ENCODE data around the gene TMEM86A. TPM values are rescaled to one million over a fixed set of nuclear protein-coding genes. Genes with fewer than 3 reads are reported as not detected.

Gene TMEM86A
- polyA plus RNA-seq, 2 of the 4 experiments (the other 2 are of a cell fraction) = 0.10 to 0.41 TPM

DNA sequence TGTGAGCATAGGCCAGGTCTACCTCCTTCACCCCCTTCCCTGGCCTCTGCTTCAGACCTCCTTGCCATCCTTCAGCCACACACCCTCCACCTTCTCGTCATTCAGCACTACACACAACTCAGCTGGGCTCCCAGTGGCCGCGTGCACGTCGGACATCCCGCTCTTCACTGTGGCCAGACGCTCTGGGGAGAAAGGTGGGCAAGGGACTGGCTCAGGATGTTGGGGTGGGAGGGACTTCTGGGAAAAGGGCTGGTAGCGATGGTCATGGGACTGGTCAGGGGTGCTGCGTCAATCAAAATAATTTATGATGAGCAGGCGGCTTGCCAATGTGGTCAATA, 15.8 kb downstream of the TMEM86A start:
- Histone ChIP-seq H3K9me3 (no peaks in the 10 kb centered on the region), H3K4me1 (no peaks in the 10 kb centered on the region), H3K4me2 (no peak overlapping the region), H3K27ac (no peak overlapping the region), H3K4me3 (no peak overlapping the region)
- ChIA-PET CTCF (interaction anchor here (0.6 to 3.3 kb wide), 3 partner anchors 8 to 339 kb away, joined by 4 to 21 read pairs (median 5); no protein-coding TSS in a partner anchor), POLR2A (no interaction called here)
- ATAC-seq = no peak
- DNase-seq (ENCODE audit: low read depth in 1 of 2, low spot score in 1 of 2) = no peak
- no peak for FAIRE-seq
- 36% methylated on average over 10 of the region's 10 CpGs for WGBS (ENCODE audit: missing lambda C conversion rate)
- no peak for TF ChIP-seq EHF (CRISPR knock-in tag; IDR thresholded peaks at IDR 0.05)
- TF ChIP-seq HOXA7 (CRISPR knock-in tag; IDR thresholded peaks at IDR 0.05) = no peak
- no peak for TF ChIP-seq CBX8 (IDR thresholded peaks at IDR 0.05)
- no peak for TF ChIP-seq NR3C1 (IDR thresholded peaks at IDR 0.05)
- no peak for TF ChIP-seq MAZ (IDR thresholded peaks at IDR 0.05; ENCODE audit: borderline replicate concordance, low read depth, low read length)
- TF ChIP-seq, protein P1, sequence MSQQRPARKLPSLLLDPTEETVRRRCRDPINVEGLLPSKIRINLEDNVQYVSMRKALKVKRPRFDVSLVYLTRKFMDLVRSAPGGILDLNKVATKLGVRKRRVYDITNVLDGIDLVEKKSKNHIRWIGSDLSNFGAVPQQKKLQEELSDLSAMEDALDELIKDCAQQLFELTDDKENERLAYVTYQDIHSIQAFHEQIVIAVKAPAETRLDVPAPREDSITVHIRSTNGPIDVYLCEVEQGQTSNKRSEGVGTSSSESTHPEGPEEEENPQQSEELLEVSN (IDR thresholded peaks at IDR 0.05; ENCODE audit: borderline replicate concordance, low read depth) = no peak
- TF ChIP-seq, protein P2, sequence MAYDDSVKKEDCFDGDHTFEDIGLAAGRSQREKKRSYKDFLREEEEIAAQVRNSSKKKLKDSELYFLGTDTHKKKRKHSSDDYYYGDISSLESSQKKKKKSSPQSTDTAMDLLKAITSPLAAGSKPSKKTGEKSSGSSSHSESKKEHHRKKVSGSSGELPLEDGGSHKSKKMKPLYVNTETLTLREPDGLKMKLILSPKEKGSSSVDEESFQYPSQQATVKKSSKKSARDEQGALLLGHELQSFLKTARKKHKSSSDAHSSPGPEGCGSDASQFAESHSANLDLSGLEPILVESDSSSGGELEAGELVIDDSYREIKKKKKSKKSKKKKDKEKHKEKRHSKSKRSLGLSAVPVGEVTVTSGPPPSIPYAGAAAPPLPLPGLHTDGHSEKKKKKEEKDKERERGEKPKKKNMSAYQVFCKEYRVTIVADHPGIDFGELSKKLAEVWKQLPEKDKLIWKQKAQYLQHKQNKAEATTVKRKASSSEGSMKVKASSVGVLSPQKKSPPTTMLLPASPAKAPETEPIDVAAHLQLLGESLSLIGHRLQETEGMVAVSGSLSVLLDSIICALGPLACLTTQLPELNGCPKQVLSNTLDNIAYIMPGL (CRISPR knock-in tag; IDR thresholded peaks at IDR 0.05; ENCODE audit: borderline replicate concordance) = no peak
- no peak for TF ChIP-seq ZC3H11A (IDR thresholded peaks at IDR 0.05)
- no peak for TF ChIP-seq POLR2AphosphoS2 (conservative IDR thresholded peaks at IDR 0.05; ENCODE audit: low read length)
- TF ChIP-seq, protein P3, sequence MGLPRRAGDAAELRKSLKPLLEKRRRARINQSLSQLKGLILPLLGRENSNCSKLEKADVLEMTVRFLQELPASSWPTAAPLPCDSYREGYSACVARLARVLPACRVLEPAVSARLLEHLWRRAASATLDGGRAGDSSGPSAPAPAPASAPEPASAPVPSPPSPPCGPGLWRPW (IDR thresholded peaks at IDR 0.05) = no peak
- TF ChIP-seq, protein P4, sequence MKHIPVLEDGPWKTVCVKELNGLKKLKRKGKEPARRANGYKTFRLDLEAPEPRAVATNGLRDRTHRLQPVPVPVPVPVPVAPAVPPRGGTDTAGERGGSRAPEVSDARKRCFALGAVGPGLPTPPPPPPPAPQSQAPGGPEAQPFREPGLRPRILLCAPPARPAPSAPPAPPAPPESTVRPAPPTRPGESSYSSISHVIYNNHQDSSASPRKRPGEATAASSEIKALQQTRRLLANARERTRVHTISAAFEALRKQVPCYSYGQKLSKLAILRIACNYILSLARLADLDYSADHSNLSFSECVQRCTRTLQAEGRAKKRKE (CRISPR knock-in tag; IDR thresholded peaks at IDR 0.05; ENCODE audit: low read depth) = no peak
- TF ChIP-seq RARB (CRISPR knock-in tag; IDR thresholded peaks at IDR 0.05) = no peak
- no peak for TF ChIP-seq EP300 (IDR thresholded peaks at IDR 0.05)
- no peak for TF ChIP-seq ZFP36 (IDR thresholded peaks at IDR 0.05; ENCODE audit: borderline replicate concordance, partially characterized antibody)
- no peak for TF ChIP-seq NFE2L2 (conservative IDR thresholded peaks at IDR 0.05; ENCODE audit: low read length)
- no peak for TF ChIP-seq HDAC2 (IDR thresholded peaks at IDR 0.05)
- no peak for TF ChIP-seq JUNB (IDR thresholded peaks at IDR 0.05)
- no peak for TF ChIP-seq CEBPB (IDR thresholded peaks at IDR 0.05)

DNA sequence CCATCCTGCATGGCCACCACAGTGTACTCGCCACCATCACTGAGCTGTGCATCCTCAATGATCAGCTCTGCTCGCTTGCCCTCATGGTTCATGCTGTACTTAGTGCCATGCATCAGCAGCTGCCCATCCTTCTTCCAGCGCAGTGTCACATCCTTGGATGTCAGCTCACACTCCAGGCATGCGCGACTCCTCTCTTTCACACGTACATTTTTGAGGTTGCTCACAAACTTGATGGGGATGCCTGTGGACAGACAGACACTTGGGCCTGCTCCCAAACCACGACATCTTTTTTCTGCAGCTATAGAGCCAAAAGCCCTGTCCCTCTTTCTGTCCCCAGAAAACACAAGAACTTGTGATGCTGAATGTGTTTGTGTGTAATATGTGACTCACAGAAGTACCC, 16.9 kb downstream of the TMEM86A start:
- 51% methylated on average over 7 of the region's 7 CpGs for WGBS (ENCODE audit: missing lambda C conversion rate)
- ATAC-seq (no peak), FAIRE-seq (no peak), DNase-seq (ENCODE audit: low read depth in 1 of 2, low spot score in 1 of 2) (no peak)
- ChIA-PET CTCF (interaction anchor here (2.3 kb wide), 1 partner anchor 16 kb away, joined by 6 read pairs; no protein-coding TSS in a partner anchor), POLR2A (no interaction called here)
- Histone ChIP-seq H3K4me3 (no peak overlapping the region), H3K9me3 (no peaks in the 10 kb centered on the region), H3K4me1 (no peaks in the 10 kb centered on the region), H3K27ac (no peak overlapping the region), H3K4me2 (no peak overlapping the region)
- TF ChIP-seq, protein P5, sequence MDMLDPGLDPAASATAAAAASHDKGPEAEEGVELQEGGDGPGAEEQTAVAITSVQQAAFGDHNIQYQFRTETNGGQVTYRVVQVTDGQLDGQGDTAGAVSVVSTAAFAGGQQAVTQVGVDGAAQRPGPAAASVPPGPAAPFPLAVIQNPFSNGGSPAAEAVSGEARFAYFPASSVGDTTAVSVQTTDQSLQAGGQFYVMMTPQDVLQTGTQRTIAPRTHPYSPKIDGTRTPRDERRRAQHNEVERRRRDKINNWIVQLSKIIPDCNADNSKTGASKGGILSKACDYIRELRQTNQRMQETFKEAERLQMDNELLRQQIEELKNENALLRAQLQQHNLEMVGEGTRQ (IDR thresholded peaks at IDR 0.05) = no peak
- TF ChIP-seq CBX2 (IDR thresholded peaks at IDR 0.05; ENCODE audit: borderline replicate concordance, low read depth) (no peak), KDM5A (IDR thresholded peaks at IDR 0.05) (no peak), BHLHE40 (IDR thresholded peaks at IDR 0.05; ENCODE audit: low read depth, low read length) (no peak), EHF (CRISPR knock-in tag; IDR thresholded peaks at IDR 0.05) (no peak), RFX5 (IDR thresholded peaks at IDR 0.05) (no peak), HDAC2 (IDR thresholded peaks at IDR 0.05) (no peak), TFCP2L1 (CRISPR knock-in tag; IDR thresholded peaks at IDR 0.05) (no peak), ZFP36 (IDR thresholded peaks at IDR 0.05; ENCODE audit: borderline replicate concordance, partially characterized antibody) (no peak), EHMT2 (IDR thresholded peaks at IDR 0.05; ENCODE audit: low read depth) (no peak)
- TF ChIP-seq, protein P6, sequence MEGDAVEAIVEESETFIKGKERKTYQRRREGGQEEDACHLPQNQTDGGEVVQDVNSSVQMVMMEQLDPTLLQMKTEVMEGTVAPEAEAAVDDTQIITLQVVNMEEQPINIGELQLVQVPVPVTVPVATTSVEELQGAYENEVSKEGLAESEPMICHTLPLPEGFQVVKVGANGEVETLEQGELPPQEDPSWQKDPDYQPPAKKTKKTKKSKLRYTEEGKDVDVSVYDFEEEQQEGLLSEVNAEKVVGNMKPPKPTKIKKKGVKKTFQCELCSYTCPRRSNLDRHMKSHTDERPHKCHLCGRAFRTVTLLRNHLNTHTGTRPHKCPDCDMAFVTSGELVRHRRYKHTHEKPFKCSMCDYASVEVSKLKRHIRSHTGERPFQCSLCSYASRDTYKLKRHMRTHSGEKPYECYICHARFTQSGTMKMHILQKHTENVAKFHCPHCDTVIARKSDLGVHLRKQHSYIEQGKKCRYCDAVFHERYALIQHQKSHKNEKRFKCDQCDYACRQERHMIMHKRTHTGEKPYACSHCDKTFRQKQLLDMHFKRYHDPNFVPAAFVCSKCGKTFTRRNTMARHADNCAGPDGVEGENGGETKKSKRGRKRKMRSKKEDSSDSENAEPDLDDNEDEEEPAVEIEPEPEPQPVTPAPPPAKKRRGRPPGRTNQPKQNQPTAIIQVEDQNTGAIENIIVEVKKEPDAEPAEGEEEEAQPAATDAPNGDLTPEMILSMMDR (IDR thresholded peaks at IDR 0.05) = no peak
- TF ChIP-seq, protein P7, sequence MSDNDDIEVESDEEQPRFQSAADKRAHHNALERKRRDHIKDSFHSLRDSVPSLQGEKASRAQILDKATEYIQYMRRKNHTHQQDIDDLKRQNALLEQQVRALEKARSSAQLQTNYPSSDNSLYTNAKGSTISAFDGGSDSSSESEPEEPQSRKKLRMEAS (IDR thresholded peaks at IDR 0.05) = no peak
- TF ChIP-seq, protein P8, sequence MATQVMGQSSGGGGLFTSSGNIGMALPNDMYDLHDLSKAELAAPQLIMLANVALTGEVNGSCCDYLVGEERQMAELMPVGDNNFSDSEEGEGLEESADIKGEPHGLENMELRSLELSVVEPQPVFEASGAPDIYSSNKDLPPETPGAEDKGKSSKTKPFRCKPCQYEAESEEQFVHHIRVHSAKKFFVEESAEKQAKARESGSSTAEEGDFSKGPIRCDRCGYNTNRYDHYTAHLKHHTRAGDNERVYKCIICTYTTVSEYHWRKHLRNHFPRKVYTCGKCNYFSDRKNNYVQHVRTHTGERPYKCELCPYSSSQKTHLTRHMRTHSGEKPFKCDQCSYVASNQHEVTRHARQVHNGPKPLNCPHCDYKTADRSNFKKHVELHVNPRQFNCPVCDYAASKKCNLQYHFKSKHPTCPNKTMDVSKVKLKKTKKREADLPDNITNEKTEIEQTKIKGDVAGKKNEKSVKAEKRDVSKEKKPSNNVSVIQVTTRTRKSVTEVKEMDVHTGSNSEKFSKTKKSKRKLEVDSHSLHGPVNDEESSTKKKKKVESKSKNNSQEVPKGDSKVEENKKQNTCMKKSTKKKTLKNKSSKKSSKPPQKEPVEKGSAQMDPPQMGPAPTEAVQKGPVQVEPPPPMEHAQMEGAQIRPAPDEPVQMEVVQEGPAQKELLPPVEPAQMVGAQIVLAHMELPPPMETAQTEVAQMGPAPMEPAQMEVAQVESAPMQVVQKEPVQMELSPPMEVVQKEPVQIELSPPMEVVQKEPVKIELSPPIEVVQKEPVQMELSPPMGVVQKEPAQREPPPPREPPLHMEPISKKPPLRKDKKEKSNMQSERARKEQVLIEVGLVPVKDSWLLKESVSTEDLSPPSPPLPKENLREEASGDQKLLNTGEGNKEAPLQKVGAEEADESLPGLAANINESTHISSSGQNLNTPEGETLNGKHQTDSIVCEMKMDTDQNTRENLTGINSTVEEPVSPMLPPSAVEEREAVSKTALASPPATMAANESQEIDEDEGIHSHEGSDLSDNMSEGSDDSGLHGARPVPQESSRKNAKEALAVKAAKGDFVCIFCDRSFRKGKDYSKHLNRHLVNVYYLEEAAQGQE (IDR thresholded peaks at IDR 0.05) = no peak
